Retina (tissue), 1 donor: ENCODE data around the gene CTNNA2.

Experiments used
- DNase-seq: peaks from one replicate; pipeline ENCODE4 v3.0.0-alpha.2; 2016

The CTNNA2 gene

GRCh38 chr2:79714283-79714682, 201.4 kb downstream of the CTNNA2 start:
- DNase-seq, result no peak

GRCh38 chr2:79715338-79715737, 202.5 kb downstream of the CTNNA2 start:
- DNase-seq, result no peak

GRCh38 chr2:79716266-79716665, 203.4 kb downstream of the CTNNA2 start:
- no peak for DNase-seq

- DNase-seq, result no peak
Observed at GRCh38 chr2:79717364-79718007, 204.6 kb downstream of the CTNNA2 start.

GRCh38 chr2:79721061-79721460, 208.2 kb downstream of the CTNNA2 start:
- no peak for DNase-seq

GRCh38 chr2:79721966-79722365, 209.1 kb downstream of the CTNNA2 start:
- DNase-seq, result no peak

GRCh38 chr2:79723830-79724229, 211.0 kb downstream of the CTNNA2 start:
- DNase-seq, result no peak

- peak; percentile 66 for DNase-seq
Observed at GRCh38 chr2:79729532-79729931, 216.7 kb downstream of the CTNNA2 start.

GRCh38 chr2:79734518-79734917, 221.7 kb downstream of the CTNNA2 start:
- no peak for DNase-seq

- no peak for DNase-seq
Observed at GRCh38 chr2:79740879-79741443, 228.1 kb downstream of the CTNNA2 start.

- no peak for DNase-seq
Observed at GRCh38 chr2:79750321-79750720, 237.5 kb downstream of the CTNNA2 start.

GRCh38 chr2:79757526-79757925, 244.7 kb downstream of the CTNNA2 start:
- no peak for DNase-seq

GRCh38 chr2:79758042-79758441, 245.2 kb downstream of the CTNNA2 start:
- no peak for DNase-seq

GRCh38 chr2:79758749-79759282, 246.0 kb downstream of the CTNNA2 start:
- no peak for DNase-seq

GRCh38 chr2:79770926-79771325, 258.1 kb downstream of the CTNNA2 start:
- DNase-seq, result no peak

- DNase-seq, result no peak
Observed at GRCh38 chr2:79771493-79771892, 258.6 kb downstream of the CTNNA2 start.

GRCh38 chr2:79774016-79774415, 261.2 kb downstream of the CTNNA2 start:
- DNase-seq, result peak; percentile 58

- no peak for DNase-seq
Observed at GRCh38 chr2:79776461-79776860, 263.6 kb downstream of the CTNNA2 start.

GRCh38 chr2:79780781-79781180, 267.9 kb downstream of the CTNNA2 start:
- DNase-seq, result no peak

GRCh38 chr2:79782576-79783452, 270.0 kb downstream of the CTNNA2 start:
- DNase-seq, result no peak

- no peak for DNase-seq
Observed at GRCh38 chr2:79788952-79789651, 276.3 kb downstream of the CTNNA2 start.

- no peak for DNase-seq
Observed at GRCh38 chr2:79789811-79790210, 277.0 kb downstream of the CTNNA2 start.

GRCh38 chr2:79792090-79792489, 279.2 kb downstream of the CTNNA2 start:
- no peak for DNase-seq
